GM18907 (cell line): Measurements from ENCODE around the gene RANBP3L.
A peak's percentile ranks its signal among the peaks of the same experiment; 100 is the strongest.

ENCODE experiments used
- ATAC-seq: cut with Tn5 transposase; IDR thresholded peaks from one replicate; pipeline ENCODE4 v1.9.1; 2021; ENCODE audit warnings: mild to moderate bottlenecking, moderate library complexity; ENCODE audit not compliant: unreplicated experiment

Gene RANBP3L

GRCh38 chr5:36246036-36246800, 55.5 kb downstream of the RANBP3L start:
- ATAC-seq, result no peak

GRCh38 chr5:36244076-36244475, 57.6 kb downstream of the RANBP3L start:
- ATAC-seq, result no peak

- no peak for ATAC-seq
These were observed 58.0 kb downstream of the RANBP3L start for GRCh38 chr5:36243653-36244052.

- no peak for ATAC-seq
These were observed 58.9 kb downstream of the RANBP3L start for GRCh38 chr5:36242534-36243485.

GRCh38 chr5:36241631-36242533, 59.8 kb downstream of the RANBP3L start, which contains the start of gene NADK2:
TSS of gene NADK2 (minus strand) at chr5:36241925. CDS start at chr5:36241798, 127 bp downstream.
- peak; percentile 95 for ATAC-seq

- peak; percentile 36 for ATAC-seq
These were observed 60.7 kb downstream of the RANBP3L start for GRCh38 chr5:36240779-36241630.

GRCh38 chr5:36239370-36240293, 62.1 kb downstream of the RANBP3L start:
- no peak for ATAC-seq

- ATAC-seq, result no peak
These were observed 63.0 kb downstream of the RANBP3L start for GRCh38 chr5:36238502-36239295.

- no peak for ATAC-seq
These were observed 64.0 kb downstream of the RANBP3L start for GRCh38 chr5:36237751-36238150.

GRCh38 chr5:36236801-36237200, 64.9 kb downstream of the RANBP3L start:
- ATAC-seq, result no peak

- no peak for ATAC-seq
These were observed 69.2 kb downstream of the RANBP3L start for GRCh38 chr5:36232533-36232932.

- no peak for ATAC-seq
These were observed 71.4 kb downstream of the RANBP3L start for GRCh38 chr5:36230151-36230790.

- no peak for ATAC-seq
These were observed 73.2 kb downstream of the RANBP3L start for GRCh38 chr5:36228505-36228904.

GRCh38 chr5:36227046-36227445, 74.7 kb downstream of the RANBP3L start:
- no peak for ATAC-seq

GRCh38 chr5:36222620-36223019, 79.1 kb downstream of the RANBP3L start:
- ATAC-seq, result no peak

- no peak for ATAC-seq
These were observed 83.7 kb downstream of the RANBP3L start for GRCh38 chr5:36217988-36218387.

- no peak for ATAC-seq
These were observed 84.1 kb downstream of the RANBP3L start for GRCh38 chr5:36217567-36217966.
